Cardiac muscle cell (in vitro differentiated cells and primary cell): ENCODE data around the gene PRKCG. TPM values are rescaled to one million over a fixed set of nuclear protein-coding genes. Genes with fewer than 3 reads are reported as not detected.

Source experiments
- DNase-seq, 2 donors: peaks; one replicate each; pipeline versions ENCODE4 v3.0.0 to v3.0.0-alpha.2; 2010 to 2017; ENCODE audit warnings: low read depth in 1 of 2, low spot score in 1 of 2
- H3K27ac ChIP-seq: fragments of 200-600 bp; sonication (generic); 2 replicates; pipeline ENCODE4 v1.5.1; 2016
- H3K27me3 ChIP-seq: fragments of 200-600 bp; sonication (generic); 2 replicates; pipeline ENCODE4 v1.6.0; 2016; ENCODE audit warnings: control low read depth
- H3K36me3 ChIP-seq: fragments of 200-600 bp; sonication (generic); 2 replicates; pipeline ENCODE4 v1.5.1; 2016; ENCODE audit warnings: control low read depth
- H3K4me1 ChIP-seq: fragments of 200-600 bp; sonication (generic); 2 replicates; pipeline ENCODE4 v1.8.1; 2017; ENCODE audit warnings: low read depth, mild to moderate bottlenecking, mixed run types
- H3K4me3 ChIP-seq: fragments of 200-600 bp; sonication (generic); 2 replicates; pipeline ENCODE4 v1.5.1; 2016; ENCODE audit warnings: mild to moderate bottlenecking
- H3K9me3 ChIP-seq: fragments of 200-600 bp; sonication (generic); 2 replicates; pipeline ENCODE4 v1.5.1; 2017; ENCODE audit warnings: low read depth, mild to moderate bottlenecking, control low read depth
- CTCF ChIP-seq: IDR thresholded peaks from 2 replicates; pipeline ENCODE4 v1.5.1; 2012; ENCODE audit warnings: low read depth, mild to moderate bottlenecking, low read length
- polyA plus RNA-seq: library from polyadenylated mRNA; unstranded; fragments of >200 nt; fragmentation: Nextera tagmentation; extraction: Ambion mirVana; gene quantifications from 2 replicates; pipeline ENCODE4 v1.2.1, GENCODE V29; 2016
- total RNA-seq: library from RNA; depleted of rRNA; stranded (reverse); fragments of >200 nt; gene quantifications from 2 replicates; pipeline ENCODE4 v1.2.3, GENCODE V29; 2016

Gene PRKCG
- total and polyA plus RNA-seq, 2 experiments from 2014 or later, result 3.2 to 4.3 TPM

GRCh38 chr19:53915000-53915399, 33.0 kb downstream of the PRKCG start:
- Histone ChIP-seq H3K4me3 (no peak overlapping the region), H3K27me3 (peaks cover 20% of the 10 kb centered on the region), H3K36me3 (no peaks in the 10 kb centered on the region), H3K27ac (no peak overlapping the region), H3K4me1 (no peaks in the 10 kb centered on the region), H3K9me3 (no peaks in the 10 kb centered on the region)
- DNase-seq, result no peak
- no peak for TF ChIP-seq CTCF

GRCh38 chr19:53916004-53916403, 34.0 kb downstream of the PRKCG start:
- Histone ChIP-seq H3K27ac (no peak overlapping the region), H3K9me3 (no peaks in the 10 kb centered on the region), H3K4me1 (no peaks in the 10 kb centered on the region), H3K36me3 (no peaks in the 10 kb centered on the region), H3K4me3 (no peak overlapping the region), H3K27me3 (peaks cover 10% of the 10 kb centered on the region)
- TF ChIP-seq CTCF, result no peak
- DNase-seq, result no peak

- no peak overlapping the region for H3K27ac ChIP-seq
- no peaks in the 10 kb centered on the region for H3K27me3 ChIP-seq
- no peaks in the 10 kb centered on the region for H3K4me1 ChIP-seq
- no peak for TF ChIP-seq CTCF
- DNase-seq, result no peak
- no peaks in the 10 kb centered on the region for H3K36me3 ChIP-seq
- H3K4me3 ChIP-seq, result no peak overlapping the region
- no peaks in the 10 kb centered on the region for H3K9me3 ChIP-seq
Observed at GRCh38 chr19:53917356-53917755, 35.4 kb downstream of the PRKCG start.

- TF ChIP-seq CTCF, result no peak
Observed at GRCh38 chr19:53927739-53928138, 45.7 kb downstream of the PRKCG start.

GRCh38 chr19:53936029-53936428, 54.0 kb downstream of the PRKCG start:
- no peaks in the 10 kb centered on the region for H3K36me3 ChIP-seq

More at GRCh38 chr19:53927739-53928138, 45.7 kb downstream of the PRKCG start:
- Histone ChIP-seq H3K4me3 (no peak overlapping the region), H3K27me3 (no peaks in the 10 kb centered on the region), H3K36me3 (no peaks in the 10 kb centered on the region), H3K9me3 (no peaks in the 10 kb centered on the region), H3K4me1 (no peaks in the 10 kb centered on the region), H3K27ac (no peak overlapping the region)
- peak; percentile 79 to 91 for DNase-seq

More at GRCh38 chr19:53936029-53936428, 54.0 kb downstream of the PRKCG start:
- Histone ChIP-seq H3K4me1 (no peaks in the 10 kb centered on the region), H3K9me3 (no peaks in the 10 kb centered on the region), H3K4me3 (no peak overlapping the region), H3K27ac (no peak overlapping the region), H3K27me3 (peaks cover under 1% of the 10 kb centered on the region)
- no peak for DNase-seq
- no peak for TF ChIP-seq CTCF
